Measurements from ENCODE around the gene TXNRD3.
"Not testable (repeated sequence)": the region's sequence is repeated elsewhere in the genome, so short reads cannot be mapped to it uniquely, and the experiment has no call there.

The TXNRD3 gene

DNA sequence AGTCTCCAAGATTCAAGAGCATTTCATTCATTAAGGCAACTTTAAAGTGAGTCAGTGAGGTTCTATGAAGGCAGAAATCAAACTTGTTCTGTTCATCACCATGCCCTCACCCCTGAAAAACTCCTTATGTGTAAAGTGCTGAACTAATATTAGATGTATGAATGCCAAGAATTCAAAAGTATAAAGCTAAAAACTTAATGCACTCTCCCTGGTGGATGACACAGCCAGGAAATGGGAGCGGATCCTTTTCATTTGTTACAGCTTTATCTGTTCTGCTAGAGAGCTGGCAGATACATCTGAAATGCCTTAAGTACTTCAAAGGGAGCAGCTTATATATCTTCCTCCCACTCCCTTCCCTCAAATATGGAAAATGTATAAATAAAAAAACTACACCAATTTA lies 8.2 kb downstream of the TXNRD3 start:
- no peak for DNase-seq (ENCODE audit: low read depth)

GRCh38 chr3:126644615-126645014 lies 10.3 kb downstream of the TXNRD3 start:
- no peak for DNase-seq (ENCODE audit: low read depth)

- DNase-seq (ENCODE audit: low read depth), result no peak
Observed at GRCh38 chr3:126638790-126639189, 16.1 kb downstream of the TXNRD3 start.

GRCh38 chr3:126636436-126636835 lies 18.5 kb downstream of the TXNRD3 start:
- DNase-seq (ENCODE audit: low read depth), result no peak

DNA sequence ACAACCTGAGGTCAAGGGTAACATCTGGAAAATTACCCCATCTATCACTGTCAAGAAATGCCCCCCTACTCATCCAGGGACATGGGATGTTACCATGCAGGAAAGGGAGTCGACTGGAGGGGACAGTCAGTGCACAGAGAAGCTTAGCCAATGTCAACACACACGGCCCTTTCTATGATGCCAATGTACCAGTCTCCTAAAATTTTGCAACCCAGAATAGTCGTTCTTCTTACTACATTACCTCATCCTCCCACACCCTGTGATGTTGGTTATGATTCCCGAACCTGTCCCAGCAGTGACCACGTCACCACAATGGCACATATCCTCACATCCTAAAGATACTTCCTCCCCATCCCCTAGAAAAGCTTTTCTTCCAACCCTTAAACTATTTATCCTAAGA lies 20.1 kb downstream of the TXNRD3 start:
- DNase-seq (ENCODE audit: low read depth), result no peak

DNA sequence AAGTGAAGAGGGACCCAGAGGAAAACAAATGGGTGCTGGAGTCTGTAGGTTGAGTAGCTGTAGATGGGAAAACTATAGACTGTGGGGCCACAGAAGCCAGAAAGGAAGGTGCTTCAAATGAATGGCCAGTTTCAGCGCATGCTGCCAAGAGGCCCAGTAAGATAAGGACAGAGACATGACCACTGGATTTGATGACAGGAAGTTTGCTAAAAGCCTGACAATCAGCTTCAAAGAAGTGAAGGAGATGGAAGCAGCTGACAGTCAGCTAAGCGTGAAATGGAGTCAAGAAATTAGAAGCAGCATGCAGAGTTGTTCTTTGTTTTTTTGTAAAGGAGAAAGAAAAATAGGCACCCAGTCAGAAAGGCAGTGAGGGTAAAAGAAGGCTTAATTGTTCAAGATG lies 24.9 kb downstream of the TXNRD3 start:
- DNase-seq (ENCODE audit: low read depth), result no peak

DNA sequence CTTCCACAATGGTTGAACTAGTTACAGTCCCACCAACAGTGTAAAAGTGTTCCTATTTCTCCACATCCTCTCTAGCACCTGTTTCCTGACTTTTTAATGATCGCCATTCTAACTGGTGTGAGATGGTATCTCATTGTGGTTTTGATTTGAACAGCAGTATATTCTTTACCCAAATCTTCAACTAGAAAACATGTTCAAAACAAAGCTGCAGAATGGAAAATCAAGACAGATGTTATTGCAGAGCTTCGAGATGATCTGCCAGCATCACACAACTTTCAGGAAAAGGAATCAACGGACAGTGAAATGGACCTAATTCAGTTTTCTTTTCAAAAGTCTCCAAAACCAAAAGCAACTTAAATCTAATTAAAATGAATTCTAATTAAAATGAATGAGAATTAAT lies 29.2 kb downstream of the TXNRD3 start:
- DNase-seq (ENCODE audit: low read depth), result not testable (repeated sequence)

DNA sequence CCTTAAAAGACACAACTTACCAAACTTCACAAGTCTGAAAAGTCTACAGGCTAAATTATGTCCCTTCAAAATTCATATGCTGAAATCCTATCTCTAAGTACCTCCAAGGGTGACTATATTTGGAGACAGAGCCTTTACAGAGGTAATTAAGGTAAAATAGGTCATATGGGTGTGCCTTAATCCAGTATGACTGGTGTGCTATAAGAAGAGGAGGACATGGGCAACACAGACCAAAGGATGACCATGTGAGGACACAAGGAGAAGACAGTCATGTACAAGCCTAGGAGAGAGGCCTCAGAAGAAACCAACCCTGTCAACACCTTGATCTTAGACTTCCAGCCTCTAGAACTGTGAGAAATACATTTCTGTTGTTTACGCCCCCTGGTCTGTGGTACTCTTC lies 32.2 kb downstream of the TXNRD3 start:
- no peak for DNase-seq (ENCODE audit: low read depth)

GRCh38 chr3:126621627-126622345 lies 33.1 kb downstream of the TXNRD3 start:
- DNase-seq (ENCODE audit: low read depth), result peak; percentile 88

DNA sequence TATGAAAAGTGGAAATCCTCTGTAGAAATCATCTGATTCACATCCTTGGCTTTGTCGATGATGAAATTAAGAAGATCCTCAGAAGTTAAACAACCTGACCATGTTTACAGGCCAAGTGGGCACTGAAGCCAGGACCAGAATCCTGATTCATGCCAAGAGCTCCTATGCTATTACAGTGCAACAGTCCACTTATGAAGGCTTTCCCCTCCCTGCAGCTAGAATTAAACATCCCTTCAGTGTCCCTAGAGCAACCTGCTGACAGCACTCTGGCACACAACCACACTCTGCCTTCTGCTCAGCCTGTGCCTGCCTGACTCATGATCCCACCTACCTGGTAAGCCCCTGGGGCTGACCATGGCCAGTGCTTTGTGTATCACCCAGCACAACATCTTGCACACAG lies 33.8 kb downstream of the TXNRD3 start:
- DNase-seq (ENCODE audit: low read depth), result peak; percentile 70

- DNase-seq (ENCODE audit: low read depth), result peak; percentile 33
Observed at GRCh38 chr3:126620738-126621137, 34.2 kb downstream of the TXNRD3 start.

GRCh38 chr3:126618760-126619159 lies 36.2 kb downstream of the TXNRD3 start:
- DNase-seq (ENCODE audit: low read depth), result no peak

- peak; percentile 52 for DNase-seq (ENCODE audit: low read depth)
Observed at GRCh38 chr3:126618021-126618420, 36.9 kb downstream of the TXNRD3 start.

- no peak for DNase-seq (ENCODE audit: low read depth)
Observed at GRCh38 chr3:126617571-126617970, 37.4 kb downstream of the TXNRD3 start.

DNA sequence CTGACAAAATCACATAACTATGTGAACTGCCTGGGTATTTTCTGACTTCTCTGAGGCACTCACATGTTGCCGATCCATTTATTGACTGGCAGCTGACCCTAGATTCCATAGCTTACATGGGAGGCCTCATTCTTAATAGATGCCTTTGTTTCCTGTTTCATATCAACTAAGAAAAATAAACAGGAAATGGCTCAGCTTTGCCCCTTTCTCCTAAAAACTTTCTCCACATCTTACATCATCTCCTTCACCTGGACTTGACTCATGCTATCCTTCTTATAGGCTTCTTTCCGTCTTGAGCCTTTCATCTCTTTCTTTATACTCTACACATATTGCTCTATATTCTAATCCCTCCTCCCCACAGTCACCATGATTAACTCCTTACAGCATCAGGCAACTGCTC lies 38.0 kb downstream of the TXNRD3 start:
- DNase-seq (ENCODE audit: low read depth), result peak; percentile 56

DNA sequence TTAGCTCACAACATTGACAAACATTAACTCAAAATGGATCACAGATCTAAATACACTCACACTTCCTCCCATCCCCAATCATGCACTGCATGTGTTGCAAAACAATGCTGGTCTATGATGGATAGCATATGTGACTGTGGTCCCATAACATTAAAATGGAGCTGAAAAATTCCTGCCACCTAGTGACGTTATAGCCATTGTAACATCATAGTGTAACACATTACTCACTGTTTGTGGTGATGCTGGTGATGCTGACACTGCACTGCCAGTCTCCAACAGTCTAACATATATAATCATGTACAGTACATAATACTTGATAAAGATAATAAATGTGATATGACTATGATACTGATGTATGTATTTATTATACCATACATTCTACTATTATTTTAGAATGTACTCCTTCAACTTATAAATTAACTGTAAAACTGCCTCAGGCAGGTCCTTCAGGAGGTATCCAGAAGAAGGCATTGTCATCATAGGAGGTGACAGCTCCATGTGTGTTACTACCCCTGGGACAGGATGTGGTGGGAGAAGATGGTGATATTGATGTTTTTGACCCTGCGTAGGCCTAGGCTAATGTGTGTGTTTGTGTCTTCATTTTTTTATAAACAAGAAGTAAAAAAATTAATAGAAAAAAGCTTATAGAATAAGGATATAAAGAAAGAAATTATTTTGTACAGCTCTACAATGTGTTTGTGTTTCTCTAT lies 41.3 kb downstream of the TXNRD3 start:
- peak; percentile 42 for DNase-seq (ENCODE audit: low read depth)

DNA sequence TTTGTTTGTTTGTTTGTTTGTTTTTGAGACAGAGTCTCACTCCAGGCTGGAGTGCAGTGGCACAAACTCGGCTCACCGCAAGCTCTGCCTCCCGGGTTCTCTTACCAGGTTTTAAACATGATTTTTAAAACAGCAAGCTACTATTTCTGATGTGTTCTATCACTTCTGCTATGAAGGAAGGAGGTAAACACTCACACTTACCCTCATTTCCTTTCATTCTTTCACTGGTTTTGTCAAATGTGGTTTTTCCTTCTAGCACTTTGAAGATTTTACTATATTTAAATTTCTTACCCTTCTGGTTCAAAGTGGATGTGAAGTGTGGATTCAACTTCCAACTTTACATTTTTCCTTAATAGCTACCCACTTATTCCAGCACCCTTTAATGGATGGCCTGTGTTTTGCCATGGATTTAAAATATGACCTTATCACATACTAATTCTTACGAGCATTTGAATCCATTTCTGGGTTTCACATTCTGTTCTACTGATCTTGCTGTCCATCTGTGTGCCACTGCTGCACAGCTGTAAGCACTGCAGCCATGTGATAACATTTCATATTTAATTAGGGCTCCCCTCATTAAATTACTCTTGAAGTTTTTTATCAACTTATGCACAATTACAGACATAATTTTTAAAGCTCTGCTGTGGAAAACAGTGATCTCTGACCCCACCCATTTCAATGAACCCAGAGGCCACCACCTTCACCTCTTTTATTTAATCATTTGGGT lies 42.3 kb downstream of the TXNRD3 start:
- DNase-seq (ENCODE audit: low read depth), result no peak

GRCh38 chr3:126609909-126610308 lies 45.0 kb downstream of the TXNRD3 start:
- peak; percentile 12 for DNase-seq (ENCODE audit: low read depth)

GRCh38 chr3:126607214-126607908 lies 47.6 kb downstream of the TXNRD3 start:
- peak; percentile 75 for DNase-seq (ENCODE audit: low read depth)

DNA sequence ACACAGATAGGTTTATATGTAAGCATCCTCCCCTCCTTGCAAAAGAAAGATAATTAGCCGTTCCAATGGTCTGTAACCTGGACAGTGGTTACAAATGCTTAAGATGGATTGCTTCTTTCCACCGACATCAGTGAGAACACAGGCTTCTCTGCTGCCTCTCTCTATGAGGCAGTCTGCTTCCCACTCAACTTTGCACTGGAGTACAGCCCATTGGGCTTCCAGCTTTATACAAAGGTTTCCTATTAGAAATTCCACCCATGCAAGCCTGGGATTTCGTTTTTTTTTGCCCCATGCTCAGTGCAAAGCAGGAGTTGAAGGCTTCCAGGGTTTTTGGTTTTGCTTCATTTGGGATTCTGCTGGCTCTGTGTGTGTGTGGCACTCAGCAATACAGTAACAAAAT lies 48.9 kb downstream of the TXNRD3 start:
- DNase-seq (ENCODE audit: low read depth), result no peak

GRCh38 chr3:126604691-126605090 lies 50.2 kb downstream of the TXNRD3 start:
- DNase-seq (ENCODE audit: low read depth), result no peak

DNA sequence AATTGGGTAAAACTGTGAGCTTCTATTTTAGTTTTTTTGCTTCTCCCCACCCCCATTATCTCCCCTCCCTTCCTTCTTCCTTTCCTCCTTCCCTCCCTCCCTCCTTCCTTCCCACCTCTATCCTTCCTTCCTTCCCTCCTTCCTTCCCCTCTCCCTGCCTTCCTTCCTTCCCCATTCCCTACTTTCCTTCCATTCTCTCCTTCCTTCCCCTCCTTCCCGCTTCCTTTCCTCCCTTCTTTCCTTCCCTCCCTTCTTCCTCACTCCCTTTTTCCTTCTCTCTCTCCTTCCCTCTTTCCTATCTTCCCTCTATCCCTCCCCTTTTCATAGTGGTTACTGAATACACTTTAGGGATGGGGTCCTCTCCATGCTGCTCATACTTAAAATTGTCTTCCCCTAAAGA lies 55.8 kb downstream of the TXNRD3 start:
- no peak for DNase-seq (ENCODE audit: low read depth)

Data from ELR (cell line).